Lower leg skin (tissue), 4 donors: Measurements from ENCODE around the gene CEP44. TPM values are rescaled to one million over a fixed set of nuclear protein-coding genes. Genes with fewer than 3 reads are reported as not detected.

Source experiments
- DNase-seq, 2 donors: peaks; one replicate each; pipeline ENCODE4 v3.0.0-alpha.2; 2019; ENCODE audit warnings: low spot score in 2 of 2
- H3K4me3 ChIP-seq: fragments of 200-600 bp; sonication (generic); 2 replicates; pipeline ENCODE4 v1.5.1; 2017; ENCODE audit warnings: mild to moderate bottlenecking, low read depth; ENCODE audit not compliant: poor library complexity, severe bottlenecking
- CTCF ChIP-seq, 3 donors: fragments of 450-650 bp; IDR thresholded peaks; one replicate each; pipeline ENCODE4 v1.5.1; 2016; ENCODE audit warnings: antibody characterized with exemption in 3 of 3, mild to moderate bottlenecking in 3 of 3, moderate library complexity in 2 of 3
- POLR2A ChIP-seq, 2 donors: fragments of 450-650 bp; IDR thresholded peaks; one replicate each; pipeline ENCODE4 v1.6.1; 2016 to 2017; ENCODE audit warnings: antibody characterized with exemption in 2 of 2, mild to moderate bottlenecking in 1 of 2, moderate library complexity in 1 of 2
- WGBS, 2 donors: methylation state at CpG; one replicate each; pipeline ENCODE4 v1.1.5; 2018; 5-methylcytosine and 5-hydroxymethylcytosine counted together
- intact Hi-C: fragments of 100-400 bp; cut with DNase I; formaldehyde crosslinking; loops from one replicate; pipeline ENCODE4 v1.15.0; 2023; ENCODE audit warnings: low total_unique reads
- total RNA-seq, 4 donors: library from RNA; depleted of rRNA; stranded (reverse); fragments of >200 nt; gene quantifications; one replicate each; pipeline ENCODE4 v1.1.0, GENCODE V29; 2016

The CEP44 gene
- total RNA-seq, 4 donors from 2014 or later = 10.2 to 32.5 (median 12.7) TPM

GRCh38 chr4:174312993-174313392 lies 29.3 kb downstream of the CEP44 start:
- TF ChIP-seq POLR2A (IDR thresholded peaks at IDR 0.05) (no peak), CTCF (IDR thresholded peaks at IDR 0.05) (no peak)
- 91 to 94% methylated on average over 3 of the region's 3 CpGs for WGBS, 2 donors

GRCh38 chr4:174314274-174314673 lies 30.6 kb downstream of the CEP44 start:
- TF ChIP-seq CTCF (IDR thresholded peaks at IDR 0.05) (no peak), POLR2A (IDR thresholded peaks at IDR 0.05) (no peak)
- no peak overlapping the region for H3K4me3 ChIP-seq
- intact Hi-C loops = no loop called here
- no peak for DNase-seq
- 99% methylated on average over 3 of the region's 3 CpGs for WGBS, 2 donors

More at GRCh38 chr4:174312993-174313392, 29.3 kb downstream of the CEP44 start:
- DNase-seq = no peak
- intact Hi-C loops = no loop called here
- H3K4me3 ChIP-seq = no peak overlapping the region

- TF ChIP-seq POLR2A (IDR thresholded peaks at IDR 0.05) = no peak
- no peak for TF ChIP-seq CTCF (IDR thresholded peaks at IDR 0.05)
- no peak overlapping the region for H3K4me3 ChIP-seq
- DNase-seq = no peak
- WGBS, 2 donors = 76 to 78% methylated on average over 3 of the region's 3 CpGs
- intact Hi-C loops = no loop called here
These were observed 31.1 kb downstream of the CEP44 start for GRCh38 chr4:174314770-174315169.

GRCh38 chr4:174316546-174316945 lies 32.8 kb downstream of the CEP44 start:
- TF ChIP-seq CTCF (IDR thresholded peaks at IDR 0.05) (no peak), POLR2A (IDR thresholded peaks at IDR 0.05) (no peak)
- no peak for DNase-seq
- no peak overlapping the region for H3K4me3 ChIP-seq
- intact Hi-C loops = no loop called here
- WGBS, 2 donors = 47 to 52% methylated on average over 1 of the region's 1 CpG

- intact Hi-C loops = no loop called here
- no peak for TF ChIP-seq POLR2A (IDR thresholded peaks at IDR 0.05)
- no peak for TF ChIP-seq CTCF (IDR thresholded peaks at IDR 0.05)
- WGBS, 2 donors = 47 to 68% methylated on average over 2 of the region's 2 CpGs
- H3K4me3 ChIP-seq = no peak overlapping the region
- no peak for DNase-seq
These were observed 33.2 kb downstream of the CEP44 start for GRCh38 chr4:174316954-174317353.

GRCh38 chr4:174317531-174317930 lies 33.8 kb downstream of the CEP44 start:
- no peak overlapping the region for H3K4me3 ChIP-seq
- TF ChIP-seq POLR2A (IDR thresholded peaks at IDR 0.05) (no peak), CTCF (IDR thresholded peaks at IDR 0.05) (no peak)
- no peak for DNase-seq
- intact Hi-C loops = no loop called here
